Neural progenitor cell (in vitro differentiated cells): ENCODE results near the gene MAT2A. TPM values are rescaled to one million over a fixed set of nuclear protein-coding genes. Genes with fewer than 3 reads are reported as not detected.
"Not testable (repeated sequence)": the region's sequence is repeated elsewhere in the genome, so short reads cannot be mapped to it uniquely, and the experiment has no call there.

Experiments
- DNase-seq: peaks from one replicate; pipeline ENCODE4 v3.0.0-alpha.2; 2016; ENCODE audit warnings: low spot score
- H2AFZ ChIP-seq: fragments of 200-600 bp; sonication (generic); replicated peaks from 2 replicates; pipeline ENCODE4 v1.6.1; 2016; ENCODE audit warnings: antibody characterized with exemption
- H3F3A ChIP-seq: fragments of 200-600 bp; sonication (generic); 2 replicates; pipeline ENCODE4 v1.6.1; 2016; ENCODE audit warnings: antibody characterized with exemption, low read depth
- H3K27ac ChIP-seq: fragments of 200-600 bp; sonication (generic); 2 replicates; pipeline ENCODE4 v1.5.1; 2016; ENCODE audit warnings: mild to moderate bottlenecking
- H3K27me3 ChIP-seq: fragments of 200-600 bp; sonication (generic); 2 replicates; pipeline ENCODE4 v1.6.1; 2016; ENCODE audit warnings: mild to moderate bottlenecking, moderate library complexity
- H3K36me3 ChIP-seq: fragments of 200-600 bp; sonication (generic); 2 replicates; pipeline ENCODE4 v1.5.1; 2016
- H3K4me1 ChIP-seq: fragments of 200-600 bp; sonication (generic); 2 replicates; pipeline ENCODE4 v1.6.1; 2016; ENCODE audit warnings: mixed run types
- H3K4me2 ChIP-seq: fragments of 200-600 bp; sonication (generic); 2 replicates; pipeline ENCODE4 v1.6.1; 2016
- H3K4me3 ChIP-seq: fragments of 200-600 bp; sonication (generic); 2 replicates; pipeline ENCODE4 v1.5.1; 2016
- H3K79me2 ChIP-seq: fragments of 200-600 bp; sonication (generic); 2 replicates; pipeline ENCODE4 v1.6.1; 2016; ENCODE audit warnings: low read depth
- H3K9ac ChIP-seq: fragments of 200-600 bp; sonication (generic); 2 replicates; pipeline ENCODE4 v1.6.1; 2016
- H3K9me3 ChIP-seq: fragments of 200-600 bp; sonication (generic); 2 replicates; pipeline ENCODE4 v1.5.1; 2016; ENCODE audit warnings: low read depth
- H4K20me1 ChIP-seq: fragments of 200-600 bp; sonication (generic); 2 replicates; pipeline ENCODE4 v1.6.1; 2016; ENCODE audit warnings: low read depth
- H3K27ac Mint-ChIP-seq: 3 replicates; pipeline ENCODE4 v1.8.0; 2021; ENCODE audit warnings: mixed read lengths
- H3K27me3 Mint-ChIP-seq: 2 replicates; pipeline ENCODE4 v1.8.0; 2022; ENCODE audit warnings: low read depth, mild to moderate bottlenecking, inconsistent platforms, moderate library complexity, mixed read lengths; ENCODE audit not compliant: insufficient read depth
- H3K36me3 Mint-ChIP-seq: 3 replicates; pipeline ENCODE4 v1.8.0; 2021; ENCODE audit warnings: mixed read lengths
- H3K4me1 Mint-ChIP-seq: 3 replicates; pipeline ENCODE4 v1.8.0; 2021; ENCODE audit warnings: mixed read lengths
- H3K4me3 Mint-ChIP-seq: 3 replicates; pipeline ENCODE4 v1.8.0; 2021; ENCODE audit warnings: mild to moderate bottlenecking, moderate library complexity, mixed read lengths
- H3K9me3 Mint-ChIP-seq: 3 replicates; pipeline ENCODE4 v1.8.0; 2020; ENCODE audit warnings: mixed read lengths
- EZH2 ChIP-seq: fragments of 200-600 bp; sonication (generic); IDR thresholded peaks from 2 replicates; pipeline ENCODE4 v1.6.1; 2017; ENCODE audit warnings: antibody characterized with exemption, mild to moderate bottlenecking, moderate library complexity
- EZH2phosphoT487 ChIP-seq: fragments of 200-600 bp; sonication (generic); IDR thresholded peaks from 2 replicates; pipeline ENCODE4 v1.6.1; 2017; ENCODE audit warnings: antibody characterized with exemption
- total RNA-seq: library from RNA; depleted of rRNA; stranded (reverse); fragments of >200 nt; gene quantifications from 2 replicates; pipeline ENCODE4 v1.2.3, GENCODE V29; 2015; ENCODE audit warnings: low replicate concordance
- TF ChIP-seq, protein P1 (sequence below): fragments of 200-600 bp; sonication (generic); IDR thresholded peaks from 2 replicates; pipeline ENCODE4 v1.5.1; 2017; ENCODE audit warnings: antibody characterized with exemption, mild to moderate bottlenecking

The MAT2A gene
- total RNA-seq, 1 donor from 2014 or later = 221 TPM

DNA sequence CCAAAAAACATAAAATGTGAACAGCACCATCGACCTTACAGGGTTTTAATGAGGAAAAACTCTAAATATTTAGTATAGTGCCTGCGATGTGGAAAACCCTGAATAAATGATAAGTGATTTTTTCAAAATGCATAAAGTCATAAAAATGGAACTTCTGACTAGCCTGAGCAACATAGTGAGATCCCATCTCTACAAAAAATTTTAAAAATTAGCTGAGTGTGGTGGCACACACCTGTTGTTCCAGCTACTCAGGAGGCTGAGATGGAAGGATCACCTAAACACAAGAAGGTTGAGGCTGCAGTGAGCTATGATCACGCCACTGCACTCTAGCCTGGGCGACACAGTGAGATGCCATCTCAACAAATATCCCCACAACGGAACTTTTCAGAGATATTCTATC, 18.2 kb downstream of the MAT2A start:
- H3K27me3 ChIP-seq = no peaks in the 10 kb centered on the region
- H3K9me3 Mint-ChIP-seq = no peaks in the 10 kb centered on the region
- peaks cover 3% of the 10 kb centered on the region for H3K27me3 Mint-ChIP-seq
- no peak overlapping the region for H3K4me3 Mint-ChIP-seq
- H3K4me2 ChIP-seq = no peak overlapping the region
- no peaks in the 10 kb centered on the region for H3K4me1 ChIP-seq
- H3K4me1 Mint-ChIP-seq = peaks cover 24% of the 10 kb centered on the region
- H3K36me3 Mint-ChIP-seq = peaks cover 13% of the 10 kb centered on the region
- peaks cover 6% of the 10 kb centered on the region for H4K20me1 ChIP-seq
- H2AFZ ChIP-seq = no peak overlapping the region
- TF ChIP-seq, protein P1, sequence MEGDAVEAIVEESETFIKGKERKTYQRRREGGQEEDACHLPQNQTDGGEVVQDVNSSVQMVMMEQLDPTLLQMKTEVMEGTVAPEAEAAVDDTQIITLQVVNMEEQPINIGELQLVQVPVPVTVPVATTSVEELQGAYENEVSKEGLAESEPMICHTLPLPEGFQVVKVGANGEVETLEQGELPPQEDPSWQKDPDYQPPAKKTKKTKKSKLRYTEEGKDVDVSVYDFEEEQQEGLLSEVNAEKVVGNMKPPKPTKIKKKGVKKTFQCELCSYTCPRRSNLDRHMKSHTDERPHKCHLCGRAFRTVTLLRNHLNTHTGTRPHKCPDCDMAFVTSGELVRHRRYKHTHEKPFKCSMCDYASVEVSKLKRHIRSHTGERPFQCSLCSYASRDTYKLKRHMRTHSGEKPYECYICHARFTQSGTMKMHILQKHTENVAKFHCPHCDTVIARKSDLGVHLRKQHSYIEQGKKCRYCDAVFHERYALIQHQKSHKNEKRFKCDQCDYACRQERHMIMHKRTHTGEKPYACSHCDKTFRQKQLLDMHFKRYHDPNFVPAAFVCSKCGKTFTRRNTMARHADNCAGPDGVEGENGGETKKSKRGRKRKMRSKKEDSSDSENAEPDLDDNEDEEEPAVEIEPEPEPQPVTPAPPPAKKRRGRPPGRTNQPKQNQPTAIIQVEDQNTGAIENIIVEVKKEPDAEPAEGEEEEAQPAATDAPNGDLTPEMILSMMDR = no peak
- TF ChIP-seq EZH2 = no peak
- no peak for TF ChIP-seq EZH2phosphoT487
- no peak for DNase-seq
- H3K9ac ChIP-seq = peak overlapping the region; percentile 1
- H3F3A ChIP-seq = peaks cover 6% of the 10 kb centered on the region
- H3K36me3 ChIP-seq = no peaks in the 10 kb centered on the region
- H3K27ac Mint-ChIP-seq = no peak overlapping the region
- peaks cover 36% of the 10 kb centered on the region for H3K79me2 ChIP-seq
- H3K9me3 ChIP-seq = no peaks in the 10 kb centered on the region
- no peak overlapping the region for H3K4me3 ChIP-seq
- H3K27ac ChIP-seq = no peak overlapping the region

DNA sequence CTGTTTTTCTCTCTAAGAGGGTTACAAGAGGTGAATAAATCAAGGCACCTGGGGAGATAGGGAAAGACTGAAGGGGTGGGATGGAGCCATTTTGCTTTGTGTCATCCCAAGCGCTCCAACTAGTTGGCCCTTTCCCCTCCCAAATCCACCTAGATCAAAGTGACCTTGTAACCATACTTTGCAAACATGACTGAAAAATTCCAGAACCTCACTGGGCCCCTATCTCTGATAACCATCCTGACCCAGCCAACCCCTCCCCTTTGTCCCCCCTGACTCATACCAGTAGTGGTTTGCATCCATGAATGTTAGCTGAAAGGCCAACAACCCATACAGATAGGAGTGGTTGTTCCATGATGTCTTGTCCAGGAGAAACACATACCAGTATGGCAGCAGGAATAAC, 19.2 kb downstream of the MAT2A start:
- H3K27ac ChIP-seq = no peak overlapping the region
- peaks cover 6% of the 10 kb centered on the region for H3K27me3 Mint-ChIP-seq
- no peaks in the 10 kb centered on the region for H3K9me3 ChIP-seq
- peaks cover 13% of the 10 kb centered on the region for H3K36me3 Mint-ChIP-seq
- no peak overlapping the region for H3K4me3 Mint-ChIP-seq
- DNase-seq = no peak
- H3K9ac ChIP-seq = no peak overlapping the region
- peaks cover 6% of the 10 kb centered on the region for H4K20me1 ChIP-seq
- H3K4me2 ChIP-seq = no peak overlapping the region
- no peak overlapping the region for H3K4me3 ChIP-seq
- H3K27ac Mint-ChIP-seq = no peak overlapping the region
- H3K9me3 Mint-ChIP-seq = no peaks in the 10 kb centered on the region
- peaks cover 24% of the 10 kb centered on the region for H3K4me1 Mint-ChIP-seq
- no peaks in the 10 kb centered on the region for H3K27me3 ChIP-seq
- peaks cover 36% of the 10 kb centered on the region for H3K79me2 ChIP-seq
- no peaks in the 10 kb centered on the region for H3K36me3 ChIP-seq
- no peaks in the 10 kb centered on the region for H3F3A ChIP-seq
- no peak for TF ChIP-seq EZH2
- TF ChIP-seq, protein P1 = no peak
- no peak for TF ChIP-seq EZH2phosphoT487
- no peaks in the 10 kb centered on the region for H3K4me1 ChIP-seq
- no peak overlapping the region for H2AFZ ChIP-seq

DNA sequence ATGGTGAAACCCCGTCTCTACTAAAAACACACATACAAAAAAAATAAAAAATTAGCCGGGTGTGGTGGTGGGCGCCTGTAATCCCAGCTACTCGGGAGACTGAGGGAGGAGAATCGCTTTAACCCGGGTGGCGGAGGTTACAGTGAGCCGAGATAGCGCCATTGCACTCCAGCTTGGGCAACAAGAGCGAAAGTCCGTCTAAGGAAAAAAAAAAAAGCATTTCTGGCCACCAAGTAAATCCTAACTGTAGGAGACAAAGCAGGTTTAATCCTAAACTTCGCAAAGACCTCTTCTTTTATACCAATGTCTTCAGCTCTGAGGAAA, 21.4 kb downstream of the MAT2A start:
- Mint-ChIP-seq H3K4me3 (peak overlapping the region; percentile 99), H3K27me3 (peaks cover 10% of the 10 kb centered on the region), H3K4me1 (peaks cover 24% of the 10 kb centered on the region)
- H3F3A ChIP-seq, H3K27me3 ChIP-seq, H3K36me3 Mint-ChIP-seq, DNase-seq, H3K36me3 ChIP-seq, H4K20me1 ChIP-seq, H3K27ac ChIP-seq, H3K9me3 Mint-ChIP-seq, H3K4me1 ChIP-seq, H3K27ac Mint-ChIP-seq, H2AFZ ChIP-seq, H3K9me3 ChIP-seq: not testable (repeated sequence)
- Histone ChIP-seq H3K79me2 (peaks cover 36% of the 10 kb centered on the region), H3K4me3 (peak overlapping the region; percentile 86), H3K9ac (peak overlapping the region; percentile 35), H3K4me2 (peak overlapping the region; percentile 83)

DNA sequence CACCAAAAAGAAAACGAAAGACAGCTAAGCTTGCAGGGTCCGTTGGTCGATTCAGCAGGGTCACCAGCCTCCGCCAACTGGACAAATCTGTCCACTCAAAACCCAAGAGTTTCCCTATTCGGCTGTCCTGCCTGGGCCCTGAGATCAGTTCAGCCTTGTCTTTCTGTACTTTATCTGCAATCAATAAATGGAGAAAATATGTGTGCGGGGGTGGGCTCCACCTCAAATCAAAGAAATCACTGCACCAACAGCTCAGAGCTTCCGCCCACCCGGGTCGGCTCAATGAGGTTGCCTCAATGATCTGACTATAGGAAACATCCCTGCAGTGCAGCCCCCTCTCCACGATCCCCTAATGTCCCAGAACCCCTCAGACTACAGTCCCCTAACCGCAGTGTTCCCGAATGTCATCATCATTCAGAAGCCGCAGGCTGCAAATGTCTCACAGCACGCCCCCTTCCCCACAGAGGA, 21.9 kb downstream of the MAT2A start:
- Mint-ChIP-seq H3K4me1 (peaks cover 24% of the 10 kb centered on the region), H3K36me3 (peaks cover 5% of the 10 kb centered on the region), H3K4me3 (peak overlapping the region; percentile 99), H3K9me3 (no peaks in the 10 kb centered on the region), H3K27me3 (peaks cover 10% of the 10 kb centered on the region), H3K27ac (peak overlapping the region; percentile 97)
- H3K4me1 ChIP-seq = no peaks in the 10 kb centered on the region
- peaks cover 36% of the 10 kb centered on the region for H3K79me2 ChIP-seq
- H3K9me3 ChIP-seq = no peaks in the 10 kb centered on the region
- peak overlapping the region; percentile 86 for H3K4me3 ChIP-seq
- no peak for DNase-seq
- H3K27ac ChIP-seq = no peak overlapping the region
- H2AFZ ChIP-seq = peak overlapping the region; percentile 93
- peaks cover 14% of the 10 kb centered on the region for H3K27me3 ChIP-seq
- H3F3A ChIP-seq = no peaks in the 10 kb centered on the region
- H3K4me2 ChIP-seq = peak overlapping the region; percentile 83
- H3K9ac ChIP-seq = peak overlapping the region; percentile 35
- H3K36me3 ChIP-seq = no peaks in the 10 kb centered on the region
- H4K20me1 ChIP-seq = peaks cover 6% of the 10 kb centered on the region
- TF ChIP-seq, protein P1 = no peak
- TF ChIP-seq EZH2phosphoT487 = no peak
- TF ChIP-seq EZH2 = no peak
